Testis (tissue), 3 donors: ENCODE data around the gene PAK1. TPM values are rescaled to one million over a fixed set of nuclear protein-coding genes. Genes with fewer than 3 reads are reported as not detected.

ENCODE experiments used
- DNase-seq: peaks from one replicate; pipeline ENCODE4 v3.0.0-alpha.2; 2019
- H3K27ac ChIP-seq, 2 donors: fragments of 200-600 bp; sonication (generic); one replicate each; pipeline ENCODE4 v1.5.1; 2019
- H3K27me3 ChIP-seq: fragments of 200-600 bp; sonication (generic); one replicate; pipeline ENCODE4 v1.5.1; 2019
- H3K36me3 ChIP-seq: fragments of 200-600 bp; sonication (generic); one replicate; pipeline ENCODE4 v1.5.1; 2017; ENCODE audit warnings: low read depth; ENCODE audit errors: missing control alignments
- H3K4me1 ChIP-seq: fragments of 200-600 bp; sonication (generic); one replicate; pipeline ENCODE4 v1.5.1; 2019
- H3K4me3 ChIP-seq, 2 donors: fragments of 200-600 bp; sonication (generic); one replicate each; pipeline ENCODE4 v1.5.1; 2017 to 2019
- H3K9me3 ChIP-seq: fragments of 200-600 bp; sonication (generic); one replicate; pipeline ENCODE4 v1.5.1; 2017
- POLR2A ChIP-seq: fragments of 450-650 bp; IDR thresholded peaks from one replicate; pipeline ENCODE4 v1.6.1; 2017; ENCODE audit warnings: antibody characterized with exemption, mild to moderate bottlenecking, moderate library complexity
- WGBS, 2 donors: methylation state at CpG; one replicate each; pipeline ENCODE4 v1.1.5; 2018; 5-methylcytosine and 5-hydroxymethylcytosine counted together
- intact Hi-C: fragments of 100-400 bp; cut with DNase I; formaldehyde crosslinking; loops from one replicate; pipeline ENCODE4 v1.15.1; 2023; ENCODE audit warnings: low total_unique reads
- polyA plus RNA-seq: library from polyadenylated mRNA; stranded (reverse); fragments of 350-450 nt; fragmentation: Illumina TruSeq; extraction: RNeasy Lipid Tissue Mini Kit (QIAGEN cat#74804); gene quantifications from one replicate; pipeline ENCODE4 v1.2.3, GENCODE V29; 2014; ENCODE audit warnings: low read depth, low replicate concordance; ENCODE audit not compliant: insufficient read depth
- total RNA-seq, 2 donors: library from RNA; depleted of rRNA; stranded (reverse); fragments of >200 nt; gene quantifications; one replicate each; pipeline ENCODE4 v1.2.3, GENCODE V29; 2016
- TF ChIP-seq, protein P1 (sequence below), 3 experiments: fragments of 450-650 bp in 2 of 3; fragments of 200-600 bp in 1 of 3; sonication (generic) in 1 of 3; IDR thresholded peaks; one replicate each; pipeline ENCODE4 v1.5.1; 2016 to 2019; ENCODE audit warnings: antibody characterized with exemption in 3 of 3, mild to moderate bottlenecking in 2 of 3, moderate library complexity in 1 of 3

Gene PAK1
- total and polyA plus RNA-seq, 3 donors from 2014 or later = 60.1 to 80.9 (median 63.2) TPM

- Histone ChIP-seq H3K4me3 (no peak overlapping the region), H3K27ac (no peak overlapping the region), H3K4me1 (no peaks in the 10 kb centered on the region), H3K36me3 (no peaks in the 10 kb centered on the region), H3K27me3 (no peaks in the 10 kb centered on the region), H3K9me3 (no peaks in the 10 kb centered on the region)
- intact Hi-C loops = no loop called here
- WGBS, 2 donors = 63 to 80% methylated on average over 2 of the region's 2 CpGs
- DNase-seq = no peak
- no peak for TF ChIP-seq POLR2A
- TF ChIP-seq, protein P1, sequence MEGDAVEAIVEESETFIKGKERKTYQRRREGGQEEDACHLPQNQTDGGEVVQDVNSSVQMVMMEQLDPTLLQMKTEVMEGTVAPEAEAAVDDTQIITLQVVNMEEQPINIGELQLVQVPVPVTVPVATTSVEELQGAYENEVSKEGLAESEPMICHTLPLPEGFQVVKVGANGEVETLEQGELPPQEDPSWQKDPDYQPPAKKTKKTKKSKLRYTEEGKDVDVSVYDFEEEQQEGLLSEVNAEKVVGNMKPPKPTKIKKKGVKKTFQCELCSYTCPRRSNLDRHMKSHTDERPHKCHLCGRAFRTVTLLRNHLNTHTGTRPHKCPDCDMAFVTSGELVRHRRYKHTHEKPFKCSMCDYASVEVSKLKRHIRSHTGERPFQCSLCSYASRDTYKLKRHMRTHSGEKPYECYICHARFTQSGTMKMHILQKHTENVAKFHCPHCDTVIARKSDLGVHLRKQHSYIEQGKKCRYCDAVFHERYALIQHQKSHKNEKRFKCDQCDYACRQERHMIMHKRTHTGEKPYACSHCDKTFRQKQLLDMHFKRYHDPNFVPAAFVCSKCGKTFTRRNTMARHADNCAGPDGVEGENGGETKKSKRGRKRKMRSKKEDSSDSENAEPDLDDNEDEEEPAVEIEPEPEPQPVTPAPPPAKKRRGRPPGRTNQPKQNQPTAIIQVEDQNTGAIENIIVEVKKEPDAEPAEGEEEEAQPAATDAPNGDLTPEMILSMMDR (IDR thresholded peaks at IDR 0.05) = no peak
Measured at GRCh38 chr11:77278595-77279506, 195.0 kb downstream of the PAK1 start.

DNA sequence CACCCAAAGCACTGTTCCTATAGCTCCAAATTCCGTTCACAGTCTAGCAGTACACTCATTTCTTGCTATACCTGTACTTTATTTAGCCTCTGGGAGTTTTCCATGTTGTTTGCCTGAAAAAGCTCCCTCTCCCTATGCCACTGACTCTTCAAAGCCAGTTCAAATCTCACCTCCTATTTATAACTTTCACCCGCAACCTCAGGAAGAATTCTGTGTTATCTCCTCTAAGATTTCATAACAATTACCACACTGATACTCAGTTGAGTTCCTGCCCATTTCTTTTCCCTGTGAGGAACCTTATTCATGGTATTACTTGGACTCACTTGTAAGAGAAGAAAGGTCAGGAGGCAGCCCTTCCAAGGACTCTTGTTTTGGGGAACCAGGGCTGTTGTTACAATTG lies 197.6 kb downstream of the PAK1 start:
- no peak for DNase-seq
- Histone ChIP-seq H3K27ac (no peak overlapping the region), H3K4me3 (no peak overlapping the region), H3K27me3 (no peaks in the 10 kb centered on the region), H3K9me3 (no peaks in the 10 kb centered on the region), H3K36me3 (no peaks in the 10 kb centered on the region), H3K4me1 (no peaks in the 10 kb centered on the region)
- TF ChIP-seq POLR2A = no peak
- TF ChIP-seq, protein P1 (IDR thresholded peaks at IDR 0.05) = no peak
- intact Hi-C loops = no loop called here
- 83 to 89% methylated on average over 2 of the region's 2 CpGs for WGBS, 2 donors

Other genes with a start within 250 kb of the PAK1 start
- 10 to 100 TPM; 22.6 to 27.2 TPM for gene GDPD4, start 172.4 kb downstream of the PAK1 start, total RNA-seq
- gene GDPD4, start 172.4 kb downstream of the PAK1 start, polyA plus RNA-seq = 11.9 TPM
- gene AQP11, start 115.9 kb upstream of the PAK1 start, total RNA-seq = 10 to 100 TPM; 16.0 to 21.1 TPM
- gene AQP11, start 115.9 kb upstream of the PAK1 start, polyA plus RNA-seq = 14.5 TPM
- 10 to 100 TPM; 42.6 to 92.6 TPM for gene CLNS1A, start 163.7 kb upstream of the PAK1 start, total RNA-seq
- 101 TPM for gene CLNS1A, start 163.7 kb upstream of the PAK1 start, polyA plus RNA-seq